ENCODE data around the gene GGA1.
A peak's percentile ranks its signal among the peaks of the same experiment; 100 is the strongest.

The GGA1 gene

DNA sequence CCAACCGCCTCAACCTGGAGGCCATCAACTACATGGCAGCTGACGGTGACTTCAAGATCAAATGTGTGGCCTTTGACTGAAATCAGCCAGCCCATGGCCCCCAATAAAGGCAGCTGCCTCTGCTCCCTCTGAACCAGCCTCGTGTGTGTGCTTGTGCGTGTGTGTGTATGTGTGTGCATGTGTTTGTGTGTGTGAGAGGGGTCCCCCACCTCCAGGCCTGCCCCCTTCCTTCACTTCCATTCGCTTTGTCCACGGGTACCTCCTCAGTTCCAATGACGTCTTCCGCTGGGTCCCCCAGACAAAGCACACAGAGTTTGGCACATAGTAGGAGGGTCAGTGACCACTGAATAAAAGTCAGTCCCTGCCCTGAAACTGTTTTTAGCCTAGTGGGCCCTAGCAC is 71.0 kb downstream of the GGA1 start:
- no peak overlapping the region; the same call in 1 of the 2 replicates for H3K4me3 ChIP-seq (ENCODE audit: low read length)
- no peak for DNase-seq (ENCODE audit: low read depth)
- TF ChIP-seq, protein P1, sequence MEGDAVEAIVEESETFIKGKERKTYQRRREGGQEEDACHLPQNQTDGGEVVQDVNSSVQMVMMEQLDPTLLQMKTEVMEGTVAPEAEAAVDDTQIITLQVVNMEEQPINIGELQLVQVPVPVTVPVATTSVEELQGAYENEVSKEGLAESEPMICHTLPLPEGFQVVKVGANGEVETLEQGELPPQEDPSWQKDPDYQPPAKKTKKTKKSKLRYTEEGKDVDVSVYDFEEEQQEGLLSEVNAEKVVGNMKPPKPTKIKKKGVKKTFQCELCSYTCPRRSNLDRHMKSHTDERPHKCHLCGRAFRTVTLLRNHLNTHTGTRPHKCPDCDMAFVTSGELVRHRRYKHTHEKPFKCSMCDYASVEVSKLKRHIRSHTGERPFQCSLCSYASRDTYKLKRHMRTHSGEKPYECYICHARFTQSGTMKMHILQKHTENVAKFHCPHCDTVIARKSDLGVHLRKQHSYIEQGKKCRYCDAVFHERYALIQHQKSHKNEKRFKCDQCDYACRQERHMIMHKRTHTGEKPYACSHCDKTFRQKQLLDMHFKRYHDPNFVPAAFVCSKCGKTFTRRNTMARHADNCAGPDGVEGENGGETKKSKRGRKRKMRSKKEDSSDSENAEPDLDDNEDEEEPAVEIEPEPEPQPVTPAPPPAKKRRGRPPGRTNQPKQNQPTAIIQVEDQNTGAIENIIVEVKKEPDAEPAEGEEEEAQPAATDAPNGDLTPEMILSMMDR (conservative IDR thresholded peaks at IDR 0.05; ENCODE audit: low read length) = no peak

DNA sequence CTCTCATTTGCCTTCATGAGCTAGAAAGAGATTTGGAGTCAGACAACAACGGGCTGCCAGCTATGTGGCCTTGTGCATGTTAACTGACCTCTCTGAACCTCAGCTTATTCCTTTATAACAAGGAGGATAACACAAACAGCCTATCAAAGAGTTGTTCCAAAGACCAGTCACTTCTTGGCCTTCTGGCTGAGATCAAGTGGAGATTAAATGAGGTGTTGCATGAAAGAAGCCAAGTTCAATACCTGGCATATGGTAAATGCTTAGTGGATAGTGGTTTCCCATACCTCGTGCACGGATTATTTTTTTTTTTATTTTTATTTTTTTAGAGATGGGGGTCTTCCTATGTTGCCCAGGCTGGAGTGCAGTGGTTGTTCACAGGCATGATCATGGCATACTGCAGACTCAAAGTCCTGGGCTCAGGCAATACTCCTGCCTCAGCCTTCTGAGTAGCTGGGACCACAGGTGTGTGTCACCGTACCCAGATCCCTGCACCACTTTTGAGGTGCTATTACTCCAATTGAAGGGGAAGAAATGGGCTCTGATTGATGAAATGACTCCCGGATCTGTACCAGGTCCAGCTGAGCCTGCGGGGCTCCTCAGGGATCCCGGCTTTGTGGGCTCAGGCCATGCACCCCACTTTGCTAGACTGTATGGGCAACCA is 71.7 kb downstream of the GGA1 start:
- DNase-seq (ENCODE audit: low read depth) = no peak
- TF ChIP-seq, protein P1 (conservative IDR thresholded peaks at IDR 0.05; ENCODE audit: low read length) = no peak
- no peak overlapping the region for H3K4me3 ChIP-seq (ENCODE audit: low read length)

DNA sequence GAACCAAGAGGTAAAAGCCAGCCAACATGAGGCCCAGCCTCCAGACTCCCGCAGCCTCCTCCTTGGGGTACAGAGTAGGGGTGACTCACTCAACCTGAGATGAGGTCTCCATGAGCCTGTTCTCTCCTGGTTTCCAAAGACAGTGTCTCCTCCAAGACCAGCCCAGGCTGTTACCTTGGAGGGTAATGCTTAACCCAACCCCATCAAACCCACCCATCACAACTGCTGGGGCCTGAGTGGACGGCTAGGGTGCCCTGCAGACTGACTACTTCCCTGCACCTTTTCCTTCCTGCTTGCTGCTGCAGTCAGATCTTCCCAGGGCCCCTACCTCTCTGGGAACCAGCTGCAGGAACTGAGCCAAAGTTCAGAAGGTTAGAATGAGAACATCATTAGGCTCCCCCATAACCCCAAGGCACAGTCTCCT is 72.4 kb downstream of the GGA1 start:
- no peak overlapping the region for H3K4me3 ChIP-seq (ENCODE audit: low read length)
- peak; percentile 41 for DNase-seq (ENCODE audit: low read depth)
- TF ChIP-seq, protein P1 (conservative IDR thresholded peaks at IDR 0.05; ENCODE audit: low read length) = no peak

DNA sequence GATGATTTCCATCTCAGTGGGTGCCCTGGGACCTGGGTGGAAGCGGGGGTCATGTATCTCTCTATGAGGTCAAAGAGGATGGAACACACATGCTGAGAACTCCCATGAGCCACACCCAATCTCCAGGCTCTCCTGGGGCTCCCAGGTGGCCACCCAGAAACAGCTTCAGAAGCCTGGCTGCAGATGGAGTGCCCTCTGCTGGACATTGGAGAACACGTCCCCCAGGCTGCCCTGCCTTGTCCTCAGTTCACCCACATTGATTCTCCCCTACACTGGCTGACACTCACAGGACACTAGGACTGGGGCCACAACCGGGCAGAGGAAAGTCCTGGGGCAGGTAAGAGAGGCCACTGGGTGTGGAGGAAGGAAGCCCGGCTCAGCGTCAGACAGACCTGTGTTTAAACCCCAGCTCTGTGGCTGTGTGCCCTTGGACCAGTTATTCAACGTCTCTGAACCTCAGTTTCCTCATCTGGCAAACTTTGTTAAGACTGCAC is 73.0 kb downstream of the GGA1 start:
- TF ChIP-seq, protein P1 (conservative IDR thresholded peaks at IDR 0.05; ENCODE audit: low read length) = peak; percentile 96
- DNase-seq (ENCODE audit: low read depth) = peak; percentile 77
- no peak overlapping the region for H3K4me3 ChIP-seq (ENCODE audit: low read length)
